ENCODE data around the gene ALAD. TPM values are rescaled to one million over a fixed set of nuclear protein-coding genes. Genes with fewer than 3 reads are reported as not detected.
A peak's percentile ranks its signal among the peaks of the same experiment; 100 is the strongest.

ALAD gene
- total RNA-seq, 4 donors from 2014 or later: 8.9 to 16.2 (median 12.3) TPM

GRCh38 chr9:113416149-113416721 lies 15.2 kb upstream of the ALAD start:
- TF ChIP-seq CTCF (IDR thresholded peaks at IDR 0.05 in 4 of 5, conservative IDR thresholded peaks at IDR 0.05 in 1 of 5): no peak
- no peak for TF ChIP-seq POLR2A (IDR thresholded peaks at IDR 0.05)
- Histone ChIP-seq H3K36me3 (no peaks in the 10 kb centered on the region), H3K4me1 (peaks cover 0 to 5% of the 10 kb centered on the region in 2 donors), H3K4me3 (no peak overlapping the region), H3K27me3 (no peaks in the 10 kb centered on the region), H3K9me3 (no peaks in the 10 kb centered on the region), H3K27ac (peak overlapping the region in 1 of 4 donors; percentile 24)
- intact Hi-C loops (cut with DNase I; ENCODE audit: low total_unique reads) (no loop called here), in situ Hi-C loops (cut with MboI; ENCODE audit: low sequenced_read_pairs in 4 of 4) (no loop called here)
- DNase-seq: no peak
- ATAC-seq: no peak

GRCh38 chr9:113410207-113410864 lies 9.3 kb upstream of the ALAD start, which contains the start of the genes C9orf43 and POLE3:
Gene C9orf43, plus strand, starts transcription at chr9:113410747. Its CDS starts 2,747 bp downstream, at chr9:113413494.
Gene POLE3, minus strand, starts transcription at chr9:113410675. Its CDS starts 382 bp downstream, at chr9:113410293.
- ATAC-seq (peak; percentile 96), DNase-seq (peak; percentile 90 to 91)
- intact Hi-C loops (cut with DNase I; ENCODE audit: low total_unique reads): loop anchor here (1.0 kb wide), 2 partner anchors 9 to 135 kb away; partner anchors contain the start of genes ALAD, CDC26 and PRPF4
- Histone ChIP-seq H3K4me3 (peak within 1 kb of the TSS; percentile 67 to 98 (median 88)), H3K27me3 (no peaks in the 10 kb centered on the region), H3K4me1 (peaks cover 14 to 22% of the 10 kb centered on the region in 2 donors), H3K9me3 (no peaks in the 10 kb centered on the region), H3K27ac (peak within 1 kb of the TSS; percentile 97 to 99 (median 98)), H3K36me3 (peaks cover 0 to 11% of the 10 kb centered on the region in 2 donors)
- peak; percentile 55 to 62 for TF ChIP-seq POLR2A (IDR thresholded peaks at IDR 0.05)
- peak in 2 of 5 experiments; percentile 43 to 71 for TF ChIP-seq CTCF (IDR thresholded peaks at IDR 0.05 in 4 of 5, conservative IDR thresholded peaks at IDR 0.05 in 1 of 5)
- in situ Hi-C loops (cut with MboI; ENCODE audit: low sequenced_read_pairs in 4 of 4): no loop called here

GRCh38 chr9:113409883-113410206 lies 8.8 kb upstream of the ALAD start:
- H3K4me3 ChIP-seq: peak overlapping the region; percentile 67 to 98 (median 88)
- H3K27ac ChIP-seq: peak overlapping the region; percentile 97 to 99 (median 98)
- in situ Hi-C loops (cut with MboI; ENCODE audit: low sequenced_read_pairs in 4 of 4) (loop anchor here in 3 of 4 donors (5.0 to 10.0 kb wide), 2 partner anchors 135 to 138 kb away; partner anchors contain the start of genes CDC26 (in 2 of the 3) and PRPF4 (in 2 of the 3)), intact Hi-C loops (cut with DNase I; ENCODE audit: low total_unique reads) (loop anchor here (1.0 to 5.0 kb wide), 3 partner anchors 9 to 188 kb away; partner anchors contain the start of genes ALAD, CDC26, FKBP15 and PRPF4)
- no peak for DNase-seq
- no peak for ATAC-seq
- H3K9me3 ChIP-seq: no peaks in the 10 kb centered on the region
- TF ChIP-seq POLR2A (IDR thresholded peaks at IDR 0.05) (no peak), CTCF (IDR thresholded peaks at IDR 0.05 in 4 of 5, conservative IDR thresholded peaks at IDR 0.05 in 1 of 5) (no peak)
- peaks cover 0 to 11% of the 10 kb centered on the region in 2 donors for H3K36me3 ChIP-seq
- no peaks in the 10 kb centered on the region for H3K27me3 ChIP-seq
- peaks cover 14 to 22% of the 10 kb centered on the region in 2 donors for H3K4me1 ChIP-seq

- DNase-seq: no peak
- intact Hi-C loops (cut with DNase I; ENCODE audit: low total_unique reads): loop anchor here (5.0 kb wide), 1 partner anchor 187 kb away; the partner anchor contains the start of genes FKBP15 and SLC31A1
- H3K27me3 ChIP-seq: no peaks in the 10 kb centered on the region
- H3K4me1 ChIP-seq: peaks cover 14 to 22% of the 10 kb centered on the region in 2 donors
- in situ Hi-C loops (cut with MboI; ENCODE audit: low sequenced_read_pairs in 4 of 4): loop anchor here in 3 of 4 donors (5.0 to 10.0 kb wide), 2 partner anchors 135 to 137 kb away; partner anchors contain the start of genes CDC26 (in 2 of the 3) and PRPF4 (in 2 of the 3)
- H3K36me3 ChIP-seq: peaks cover 0 to 11% of the 10 kb centered on the region in 2 donors
- H3K9me3 ChIP-seq: no peaks in the 10 kb centered on the region
- peak overlapping the region; percentile 67 to 98 (median 88) for H3K4me3 ChIP-seq
- peak overlapping the region; percentile 97 to 99 (median 98) for H3K27ac ChIP-seq
- no peak for ATAC-seq
- TF ChIP-seq POLR2A (IDR thresholded peaks at IDR 0.05) (no peak), CTCF (IDR thresholded peaks at IDR 0.05 in 4 of 5, conservative IDR thresholded peaks at IDR 0.05 in 1 of 5) (no peak)
Measured at GRCh38 chr9:113409481-113409880, 8.4 kb upstream of the ALAD start.

Measured in gastrocnemius medialis (tissue), 4 donors.